PC-9 (cell line): ENCODE measurements around the gene NARS2. TPM values are rescaled to one million over a fixed set of nuclear protein-coding genes. Genes with fewer than 3 reads are reported as not detected.

ENCODE experiments used
- BruUV-seq: library from RNA; stranded (reverse); fragments of 400-500 nt; replicated peaks from 2 replicates; lab custom pipeline; 2021; lab: Mats Ljungman, UMichigan
- CTCF ChIA-PET: fragments of 300-600 bp; sonication (Branson Sonifier 250); formaldehyde crosslinking; loops from one replicate; lab custom pipeline; 2022; ENCODE audit warnings: antibody characterized with exemption; lab: Charles Lee
- POLR2A ChIA-PET: fragments of 300-600 bp; sonication (Branson Sonifier 250); formaldehyde crosslinking; loops from one replicate; lab custom pipeline; 2022; ENCODE audit warnings: antibody characterized with exemption; ENCODE audit not compliant: unreplicated experiment; lab: Charles Lee
- DNase-seq, 2 experiments: peaks; one replicate each; pipeline versions ENCODE4 v3.0.0 to v3.0.0-alpha.2; 2015 to 2022; ENCODE audit warnings: mixed read lengths in 1 of 2
- H2AFZ ChIP-seq: fragments of 200-600 bp; sonication (generic); 2 replicates; pipeline ENCODE4 v1.8.1; 2017; ENCODE audit warnings: antibody characterized with exemption
- H3F3A ChIP-seq: fragments of 200-600 bp; sonication (generic); 2 replicates; pipeline ENCODE4 v1.8.1; 2017; ENCODE audit warnings: antibody characterized with exemption, mild to moderate bottlenecking, low read depth; ENCODE audit not compliant: insufficient read depth
- H3K27ac ChIP-seq: fragments of 200-600 bp; sonication (generic); 2 replicates; pipeline ENCODE4 v1.6.1; 2016; ENCODE audit warnings: mixed run types
- H3K27me3 ChIP-seq: fragments of 200-600 bp; sonication (generic); 2 replicates; pipeline ENCODE4 v1.6.1; 2016; ENCODE audit warnings: low read depth, mixed run types; ENCODE audit not compliant: insufficient read depth
- H3K36me3 ChIP-seq: fragments of 200-600 bp; sonication (generic); 2 replicates; pipeline ENCODE4 v1.6.1; 2016; ENCODE audit warnings: low read depth, mixed run types
- H3K4me1 ChIP-seq: fragments of 200-600 bp; sonication (generic); replicated peaks from 2 replicates; pipeline ENCODE4 v1.6.1; 2016; ENCODE audit warnings: mixed run types; ENCODE audit not compliant: insufficient read depth
- H3K4me2 ChIP-seq: fragments of 200-600 bp; sonication (generic); 2 replicates; pipeline ENCODE4 v1.6.1; 2017; ENCODE audit warnings: mixed run types
- H3K4me3 ChIP-seq: fragments of 200-600 bp; sonication (generic); 2 replicates; pipeline ENCODE4 v1.6.1; 2016; ENCODE audit warnings: mixed run types
- H3K79me2 ChIP-seq: fragments of 200-600 bp; sonication (generic); 2 replicates; pipeline ENCODE4 v1.6.1; 2017; ENCODE audit warnings: low read depth, mixed run types
- H3K9me2 ChIP-seq: fragments of 200-600 bp; sonication (generic); 2 replicates; pipeline ENCODE4 v1.8.1; 2017; ENCODE audit warnings: mild to moderate bottlenecking; ENCODE audit not compliant: insufficient read depth
- H3K9me3 ChIP-seq: fragments of 200-600 bp; sonication (generic); 2 replicates; pipeline ENCODE4 v1.8.1; 2016; ENCODE audit warnings: low read depth; ENCODE audit not compliant: insufficient read depth
- H4K20me1 ChIP-seq: fragments of 200-600 bp; sonication (generic); 2 replicates; pipeline ENCODE4 v1.8.1; 2017; ENCODE audit not compliant: insufficient read depth
- EZH2 ChIP-seq: fragments of 200-600 bp; sonication (generic); IDR thresholded peaks from 2 replicates; pipeline ENCODE4 v1.8.0; 2017; ENCODE audit warnings: antibody characterized with exemption, low read depth
- intact Hi-C: fragments of 100-400 bp; cut with micrococcal nuclease; formaldehyde crosslinking; loops from one replicate; pipeline ENCODE4 v1.10.0; 2022; ENCODE audit not compliant: unreplicated experiment
- total RNA-seq: library from RNA; stranded (reverse); gene quantifications from 2 replicates; pipeline ENCODE4 v1.2.3, GENCODE V29; 2021
- TF ChIP-seq, protein P1 (sequence below): fragments of 200-600 bp; sonication (generic); conservative IDR thresholded peaks from 2 replicates; pipeline ENCODE4 v1.6.1; 2017; ENCODE audit warnings: mixed run types, antibody characterized with exemption, mild to moderate bottlenecking, moderate library complexity

The NARS2 gene
- total RNA-seq, 1 experiment from 2014 or later = 22.4 TPM

DNA sequence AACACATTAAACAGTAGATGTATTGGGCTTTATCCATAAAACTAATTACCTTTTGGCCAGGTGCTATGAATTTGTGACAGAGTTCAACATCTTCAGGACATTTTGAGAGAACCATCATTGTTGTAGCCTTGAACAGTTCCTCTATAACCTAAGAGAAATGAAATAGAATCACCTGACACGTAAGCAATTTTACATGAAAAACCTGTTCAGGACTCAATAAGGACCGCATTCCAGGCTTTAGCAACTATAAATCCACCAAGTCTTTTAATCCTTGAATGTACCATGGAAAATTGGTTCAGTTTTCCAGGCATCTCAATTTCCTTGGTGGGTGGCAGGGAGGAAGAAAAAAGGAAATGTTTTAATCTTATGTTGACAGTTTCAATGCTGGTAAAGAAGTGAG lies 96.1 kb downstream of the NARS2 start:
- Histone ChIP-seq H4K20me1 (no peaks in the 10 kb centered on the region), H3K4me2 (no peak overlapping the region), H3K4me1 (peaks cover 10% of the 10 kb centered on the region), H3K27me3 (no peaks in the 10 kb centered on the region), H2AFZ (no peak overlapping the region), H3K79me2 (no peaks in the 10 kb centered on the region), H3K27ac (no peak overlapping the region), H3K9me3 (no peaks in the 10 kb centered on the region), H3F3A (no peaks in the 10 kb centered on the region), H3K36me3 (no peaks in the 10 kb centered on the region), H3K9me2 (no peaks in the 10 kb centered on the region), H3K4me3 (no peak overlapping the region)
- TF ChIP-seq, protein P1, sequence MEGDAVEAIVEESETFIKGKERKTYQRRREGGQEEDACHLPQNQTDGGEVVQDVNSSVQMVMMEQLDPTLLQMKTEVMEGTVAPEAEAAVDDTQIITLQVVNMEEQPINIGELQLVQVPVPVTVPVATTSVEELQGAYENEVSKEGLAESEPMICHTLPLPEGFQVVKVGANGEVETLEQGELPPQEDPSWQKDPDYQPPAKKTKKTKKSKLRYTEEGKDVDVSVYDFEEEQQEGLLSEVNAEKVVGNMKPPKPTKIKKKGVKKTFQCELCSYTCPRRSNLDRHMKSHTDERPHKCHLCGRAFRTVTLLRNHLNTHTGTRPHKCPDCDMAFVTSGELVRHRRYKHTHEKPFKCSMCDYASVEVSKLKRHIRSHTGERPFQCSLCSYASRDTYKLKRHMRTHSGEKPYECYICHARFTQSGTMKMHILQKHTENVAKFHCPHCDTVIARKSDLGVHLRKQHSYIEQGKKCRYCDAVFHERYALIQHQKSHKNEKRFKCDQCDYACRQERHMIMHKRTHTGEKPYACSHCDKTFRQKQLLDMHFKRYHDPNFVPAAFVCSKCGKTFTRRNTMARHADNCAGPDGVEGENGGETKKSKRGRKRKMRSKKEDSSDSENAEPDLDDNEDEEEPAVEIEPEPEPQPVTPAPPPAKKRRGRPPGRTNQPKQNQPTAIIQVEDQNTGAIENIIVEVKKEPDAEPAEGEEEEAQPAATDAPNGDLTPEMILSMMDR = no peak
- TF ChIP-seq EZH2 = no peak
- no TSS peak for BruUV-seq
- POLR2A ChIA-PET = no interaction called here
- intact Hi-C loops = no loop called here
- CTCF ChIA-PET = no interaction called here
- no peak for DNase-seq

DNA sequence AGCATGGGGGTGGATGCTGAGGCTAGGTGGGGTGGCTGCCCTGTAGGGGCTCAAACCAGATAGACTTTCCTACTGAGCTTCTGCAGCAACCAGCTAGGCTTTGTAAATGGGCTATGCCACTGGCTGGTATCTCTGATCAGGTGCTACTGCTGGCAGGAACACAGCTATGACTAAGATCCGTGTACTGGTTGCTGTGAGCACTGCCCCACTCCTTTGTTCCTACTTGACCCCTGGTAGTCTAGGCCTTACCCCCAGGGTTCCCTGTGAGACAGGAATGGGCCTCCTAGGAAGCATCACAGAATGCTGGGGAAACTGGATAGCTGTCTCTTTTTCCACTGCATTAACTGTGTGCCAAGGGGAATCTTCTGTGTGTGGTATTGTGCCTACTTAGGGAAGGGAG lies 98.6 kb downstream of the NARS2 start:
- H4K20me1 ChIP-seq = no peaks in the 10 kb centered on the region

DNA sequence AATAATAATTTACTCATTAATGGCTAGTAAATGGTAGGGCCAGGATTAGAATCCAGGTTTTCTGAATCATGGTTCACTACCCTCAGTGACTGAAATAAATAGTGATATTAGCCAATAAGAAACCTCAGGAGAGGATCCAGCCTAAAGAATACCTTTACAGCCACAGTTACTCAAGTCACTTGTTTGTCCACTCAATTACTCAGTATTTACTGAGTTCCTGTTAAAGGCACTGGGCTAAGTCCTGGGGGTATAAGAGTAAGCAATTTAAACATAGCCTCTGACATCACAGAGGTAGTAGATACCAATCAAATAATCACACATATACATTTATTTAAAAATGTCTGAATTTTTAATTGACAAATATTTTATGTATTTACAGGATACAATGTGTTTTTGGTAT lies 100.2 kb downstream of the NARS2 start:
- ChIA-PET POLR2A (no interaction called here), CTCF (no interaction called here)
- Histone ChIP-seq H3K9me3 (no peaks in the 10 kb centered on the region), H3K27me3 (no peaks in the 10 kb centered on the region), H4K20me1 (no peaks in the 10 kb centered on the region), H2AFZ (no peak overlapping the region), H3K4me2 (no peak overlapping the region), H3K36me3 (no peaks in the 10 kb centered on the region), H3K4me1 (peaks cover 10% of the 10 kb centered on the region), H3K9me2 (no peaks in the 10 kb centered on the region), H3K27ac (no peak overlapping the region), H3F3A (no peaks in the 10 kb centered on the region), H3K4me3 (no peak overlapping the region), H3K79me2 (no peaks in the 10 kb centered on the region)
- peak in 1 of 2 experiments; percentile 63 for DNase-seq
- intact Hi-C loops = no loop called here
- no peak for TF ChIP-seq EZH2
- TF ChIP-seq, protein P1 = no peak
- BruUV-seq = no TSS peak

More for the DNA sequence above, 98.6 kb downstream of the NARS2 start:
- no peak overlapping the region for H3K4me2 ChIP-seq
- H3K4me3 ChIP-seq = no peak overlapping the region
- BruUV-seq = no TSS peak
- intact Hi-C loops = no loop called here
- peaks cover 10% of the 10 kb centered on the region for H3K4me1 ChIP-seq
- ChIA-PET POLR2A (no interaction called here), CTCF (no interaction called here)
- no peaks in the 10 kb centered on the region for H3K9me3 ChIP-seq
- TF ChIP-seq, protein P1 = no peak
- H3K79me2 ChIP-seq = no peaks in the 10 kb centered on the region
- H3K27ac ChIP-seq = no peak overlapping the region
- no peaks in the 10 kb centered on the region for H3F3A ChIP-seq
- H3K36me3 ChIP-seq = no peaks in the 10 kb centered on the region
- no peaks in the 10 kb centered on the region for H3K9me2 ChIP-seq
- H3K27me3 ChIP-seq = no peaks in the 10 kb centered on the region
- no peak for DNase-seq
- no peak overlapping the region for H2AFZ ChIP-seq
